ENCODE results near the gene TMEM87A.
A peak's percentile ranks its signal among the peaks of the same experiment; 100 is the strongest.
"Not testable (repeated sequence)": the region's sequence is repeated elsewhere in the genome, so short reads cannot be mapped to it uniquely, and the experiment has no call there.

The TMEM87A gene

GRCh38 chr15:42272939-42273899, at the start of gene TMEM87A, which contains the start of gene GANC:
Gene TMEM87A (minus strand): TSS chr15:42273433. CDS start chr15:42273398, 35 bp downstream.
Gene GANC (plus strand): TSS chr15:42273201. CDS start chr15:42274482, 1,281 bp downstream.
- H3K4me3 ChIP-seq (ENCODE audit: low read depth, low read length): peak within 1 kb of the TSS; percentile 98

GRCh38 chr15:42319206-42319605, 46.0 kb upstream of the TMEM87A start:
- H3K4me3 ChIP-seq (ENCODE audit: low read depth, low read length): no peak overlapping the region

GRCh38 chr15:42316282-42316805, 43.1 kb upstream of the TMEM87A start:
- H3K4me3 ChIP-seq (ENCODE audit: low read depth, low read length): not testable (repeated sequence)

GRCh38 chr15:42315521-42315920, 42.3 kb upstream of the TMEM87A start:
- H3K4me3 ChIP-seq (ENCODE audit: low read depth, low read length): no peak overlapping the region

GRCh38 chr15:42314818-42315217, 41.6 kb upstream of the TMEM87A start:
- H3K4me3 ChIP-seq (ENCODE audit: low read depth, low read length): no peak overlapping the region

- no peak overlapping the region for H3K4me3 ChIP-seq (ENCODE audit: low read depth, low read length)
These were observed 40.2 kb upstream of the TMEM87A start for GRCh38 chr15:42313463-42313862.

GRCh38 chr15:42306681-42307080, 33.4 kb upstream of the TMEM87A start:
- no peak overlapping the region for H3K4me3 ChIP-seq (ENCODE audit: low read depth, low read length)

GRCh38 chr15:42301004-42301403, 27.8 kb upstream of the TMEM87A start:
- not testable (repeated sequence) for H3K4me3 ChIP-seq (ENCODE audit: low read depth, low read length)

- no peak overlapping the region for H3K4me3 ChIP-seq (ENCODE audit: low read depth, low read length)
These were observed 15.9 kb upstream of the TMEM87A start for GRCh38 chr15:42289166-42289565.

- no peak overlapping the region for H3K4me3 ChIP-seq (ENCODE audit: low read depth, low read length)
These were observed 14.7 kb upstream of the TMEM87A start for GRCh38 chr15:42287931-42288330.

GRCh38 chr15:42286445-42287029, 13.3 kb upstream of the TMEM87A start:
- no peak overlapping the region for H3K4me3 ChIP-seq (ENCODE audit: low read depth, low read length)

GRCh38 chr15:42285034-42285433, 11.8 kb upstream of the TMEM87A start:
- H3K4me3 ChIP-seq (ENCODE audit: low read depth, low read length): no peak overlapping the region

- no peak overlapping the region for H3K4me3 ChIP-seq (ENCODE audit: low read depth, low read length)
These were observed 11.3 kb upstream of the TMEM87A start for GRCh38 chr15:42284551-42284950.

- H3K4me3 ChIP-seq (ENCODE audit: low read depth, low read length): no peak overlapping the region
These were observed 10.4 kb upstream of the TMEM87A start for GRCh38 chr15:42283671-42284070.

GRCh38 chr15:42282926-42283325, 9.7 kb upstream of the TMEM87A start:
- no peak overlapping the region for H3K4me3 ChIP-seq (ENCODE audit: low read depth, low read length)

- H3K4me3 ChIP-seq (ENCODE audit: low read depth, low read length): no peak overlapping the region
These were observed 9.1 kb upstream of the TMEM87A start for GRCh38 chr15:42282344-42282743.

GRCh38 chr15:42279234-42279723, 6.0 kb upstream of the TMEM87A start:
- H3K4me3 ChIP-seq (ENCODE audit: low read depth, low read length): no peak overlapping the region

- no peak overlapping the region for H3K4me3 ChIP-seq (ENCODE audit: low read depth, low read length)
These were observed 3.5 kb upstream of the TMEM87A start for GRCh38 chr15:42276762-42277161.

- H3K4me3 ChIP-seq (ENCODE audit: low read depth, low read length): no peak overlapping the region
These were observed 2.7 kb upstream of the TMEM87A start for GRCh38 chr15:42275780-42276391.

GRCh38 chr15:42274702-42274989, 1.4 kb upstream of the TMEM87A start:
- no peak overlapping the region for H3K4me3 ChIP-seq (ENCODE audit: low read depth, low read length)

GRCh38 chr15:42273900-42274701, 868 bp upstream of the TMEM87A start:
- peak overlapping the region; percentile 98 for H3K4me3 ChIP-seq (ENCODE audit: low read depth, low read length)
